Stimulated activated CD8-positive, alpha-beta memory T cell treated with anti-CD3 and anti-CD28 coated beads, Interleukin-15, amount 100 ng/mL, for 4 hours (primary cell): Measurements from ENCODE around the gene ENOX2.
"Not testable (repeated sequence)": the region's sequence is repeated elsewhere in the genome, so short reads cannot be mapped to it uniquely, and the experiment has no call there.

Experiments used
- DNase-seq, 2 donors: peaks; one replicate each; pipeline ENCODE4 v3.0.0-alpha.2; 2020; ENCODE audit warnings: low read depth in 2 of 2

Gene ENOX2

GRCh38 chrX:130902783-130903613, at the start of gene ENOX2:
TSS of gene ENOX2 (minus strand) at chrX:130903209. CDS start at chrX:130703216, 199,993 bp downstream.
- peak; percentile 59 to 64 for DNase-seq

GRCh38 chrX:130952266-130953043, 49.4 kb upstream of the ENOX2 start:
- no peak for DNase-seq

GRCh38 chrX:130944230-130944629, 41.2 kb upstream of the ENOX2 start:
- DNase-seq = no peak

- no peak for DNase-seq
Observed at GRCh38 chrX:130937101-130937500, 34.1 kb upstream of the ENOX2 start.

GRCh38 chrX:130933358-130933757, 30.3 kb upstream of the ENOX2 start:
- no peak for DNase-seq

- DNase-seq = not testable (repeated sequence)
Observed at GRCh38 chrX:130920405-130920804, 17.4 kb upstream of the ENOX2 start.

- not testable (repeated sequence) for DNase-seq
Observed at GRCh38 chrX:130919676-130920075, 16.7 kb upstream of the ENOX2 start.

- DNase-seq = not testable (repeated sequence)
Observed at GRCh38 chrX:130918498-130918897, 15.5 kb upstream of the ENOX2 start.

GRCh38 chrX:130916636-130917422, 13.8 kb upstream of the ENOX2 start:
- DNase-seq = no peak

GRCh38 chrX:130915302-130915701, 12.3 kb upstream of the ENOX2 start:
- no peak for DNase-seq

GRCh38 chrX:130909469-130910136, 6.6 kb upstream of the ENOX2 start:
- no peak for DNase-seq

GRCh38 chrX:130906776-130907175, 3.8 kb upstream of the ENOX2 start:
- DNase-seq = no peak

GRCh38 chrX:130902446-130902782, 595 bp downstream of the ENOX2 start:
- DNase-seq = no peak

GRCh38 chrX:130896802-130897501, 6.1 kb downstream of the ENOX2 start:
- DNase-seq = no peak

GRCh38 chrX:130896026-130896425, 7.0 kb downstream of the ENOX2 start:
- DNase-seq = no peak

GRCh38 chrX:130895299-130895698, 7.7 kb downstream of the ENOX2 start:
- DNase-seq = no peak

GRCh38 chrX:130893356-130894085, 9.5 kb downstream of the ENOX2 start:
- DNase-seq = no peak

GRCh38 chrX:130887376-130887775, 15.6 kb downstream of the ENOX2 start:
- DNase-seq = no peak

- no peak for DNase-seq
Observed at GRCh38 chrX:130885996-130886395, 17.0 kb downstream of the ENOX2 start.

GRCh38 chrX:130885508-130885907, 17.5 kb downstream of the ENOX2 start:
- no peak for DNase-seq
